GM21576 (cell line): ENCODE data around the gene CCNB2.
"Not testable (repeated sequence)": the region's sequence is repeated elsewhere in the genome, so short reads cannot be mapped to it uniquely, and the experiment has no call there.

ENCODE experiments used
- ATAC-seq: cut with Tn5 transposase; IDR thresholded peaks from one replicate; pipeline ENCODE4 v1.9.1; 2021; ENCODE audit warnings: mild to moderate bottlenecking, moderate library complexity; ENCODE audit not compliant: unreplicated experiment

CCNB2 gene

DNA sequence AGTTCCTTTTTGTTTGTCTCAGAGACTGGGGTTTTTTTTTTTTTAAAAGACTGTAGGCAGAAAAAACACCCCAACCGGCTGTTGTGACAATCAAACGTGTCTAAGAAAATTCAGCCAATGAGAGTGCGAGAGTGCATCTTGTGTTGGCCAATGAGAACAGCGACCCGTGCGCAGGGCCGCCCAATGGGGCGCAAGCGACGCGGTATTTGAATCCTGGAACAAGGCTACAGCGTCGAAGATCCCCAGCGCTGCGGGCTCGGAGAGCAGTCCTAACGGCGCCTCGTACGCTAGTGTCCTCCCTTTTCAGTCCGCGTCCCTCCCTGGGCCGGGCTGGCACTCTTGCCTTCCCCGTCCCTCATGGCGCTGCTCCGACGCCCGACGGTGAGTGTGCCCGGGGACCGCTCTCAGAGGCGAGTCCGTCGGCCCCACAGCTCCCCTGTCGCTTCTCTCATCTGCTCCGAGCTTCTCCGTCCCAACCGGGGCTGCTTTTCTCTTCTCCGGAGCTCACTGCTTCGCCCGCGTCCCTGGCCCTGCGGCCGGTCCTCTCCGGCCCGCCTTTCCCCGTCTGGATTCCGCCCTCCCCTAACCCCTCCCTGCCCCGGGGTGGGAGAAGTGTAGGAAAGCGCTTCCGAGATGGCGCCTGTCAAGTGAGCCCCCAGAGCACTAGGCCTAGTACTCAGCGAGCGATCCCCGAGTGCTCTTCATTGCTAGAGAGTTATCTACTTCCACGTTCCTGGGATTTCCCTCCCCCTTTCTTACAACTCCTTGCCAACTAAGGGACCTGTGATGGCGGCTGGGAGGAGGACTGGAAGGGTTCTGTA, at the start of gene CCNB2:
Gene CCNB2, plus strand, starts transcription at position 235 of the 821 bp plus-strand sequence. Its CDS starts 123 bp downstream, at position 358.
- peak; percentile 98 for ATAC-seq

DNA sequence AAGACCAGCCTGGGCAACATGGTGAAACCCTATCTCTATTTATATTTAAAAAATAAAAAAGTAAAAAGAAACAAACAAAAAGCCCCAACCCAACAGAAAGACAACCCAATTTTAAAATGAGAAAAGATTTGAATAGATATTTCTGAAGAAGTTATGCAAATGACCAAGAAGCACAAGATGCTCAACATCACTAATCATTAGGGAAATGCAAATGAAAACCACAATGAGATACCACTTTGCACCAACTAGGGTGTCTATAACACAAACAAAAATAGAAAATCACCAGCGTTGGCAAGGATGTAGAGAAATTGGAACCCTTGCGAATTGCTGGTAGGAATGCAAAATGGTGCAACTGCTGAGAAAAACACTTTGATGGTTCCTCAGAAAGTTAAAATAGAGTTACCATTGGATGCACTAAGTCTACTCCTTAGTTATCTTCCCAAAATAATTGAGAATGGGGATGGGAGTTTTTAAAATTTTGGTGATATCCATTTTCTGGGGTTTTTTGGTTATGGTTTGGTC, 45.8 kb upstream of the CCNB2 start:
- no peak for ATAC-seq

DNA sequence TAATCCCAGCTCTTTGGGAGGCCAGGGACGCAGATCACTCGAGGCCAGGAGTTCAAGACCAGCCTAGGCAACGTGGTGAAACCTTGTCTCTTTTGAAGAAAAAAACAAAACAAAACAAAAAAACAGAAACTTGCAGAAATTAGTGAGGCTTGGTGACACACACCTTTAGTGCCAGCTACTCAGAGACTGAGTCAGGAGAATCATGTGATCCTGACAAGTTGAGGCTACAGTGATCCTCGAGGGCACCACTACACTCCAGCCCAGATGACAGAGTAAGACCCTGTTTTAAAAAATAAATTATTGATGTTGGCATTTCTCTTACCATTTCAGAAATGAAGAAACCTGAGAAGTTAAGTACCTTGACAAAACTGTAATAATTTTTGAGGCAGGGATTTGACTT, 44.6 kb upstream of the CCNB2 start:
- ATAC-seq: no peak

GRCh38 chr15:59063042-59063441, 41.9 kb upstream of the CCNB2 start:
- ATAC-seq: no peak

- no peak for ATAC-seq
These were observed 35.5 kb upstream of the CCNB2 start for GRCh38 chr15:59069430-59069829.

DNA sequence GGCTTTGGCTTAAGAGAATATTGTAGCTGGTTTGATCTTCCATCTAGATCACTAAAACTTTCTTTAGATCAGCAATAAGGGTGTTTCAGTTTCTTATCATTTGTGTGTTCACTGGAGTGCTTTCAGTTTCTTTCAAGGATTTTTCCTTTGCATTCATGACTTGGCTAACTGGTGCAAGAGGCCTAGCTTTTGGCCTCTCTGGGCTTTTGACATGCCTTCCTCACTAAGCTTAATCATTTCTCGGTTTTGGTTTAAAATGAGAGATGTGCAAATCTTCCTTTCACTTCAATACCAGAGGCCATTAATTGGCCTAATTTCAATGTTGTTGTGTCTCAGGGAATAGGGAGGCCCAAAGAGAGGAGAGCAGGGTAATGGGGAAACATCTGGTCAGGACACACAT, 30.3 kb upstream of the CCNB2 start:
- ATAC-seq: no peak

GRCh38 chr15:59087731-59088130, 17.2 kb upstream of the CCNB2 start:
- no peak for ATAC-seq

- ATAC-seq: no peak
These were observed 10.9 kb upstream of the CCNB2 start for GRCh38 chr15:59094077-59094476.

DNA sequence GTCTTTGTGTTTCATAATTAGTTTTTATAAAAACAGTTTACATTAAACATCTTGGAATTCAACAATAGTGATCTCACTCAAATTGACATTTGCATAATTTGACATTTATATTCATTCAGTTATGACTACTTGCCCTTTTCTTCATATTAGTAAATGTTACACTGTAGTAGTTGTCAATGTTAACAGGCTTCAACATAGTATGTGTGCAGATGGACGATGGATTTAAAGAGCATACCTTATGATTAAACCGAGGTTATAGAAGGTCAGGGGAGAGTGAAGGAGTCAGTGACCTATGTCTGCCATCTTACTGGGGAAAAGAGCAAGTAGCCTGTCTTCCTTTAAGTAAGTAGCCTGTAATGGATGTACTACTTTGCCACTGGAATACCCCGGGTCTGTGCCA, 8.5 kb upstream of the CCNB2 start:
- ATAC-seq: no peak

- no peak for ATAC-seq
These were observed 5.7 kb upstream of the CCNB2 start for GRCh38 chr15:59099162-59099685.

- peak; percentile 34 for ATAC-seq
These were observed 389 bp upstream of the CCNB2 start for GRCh38 chr15:59104602-59104911.

- ATAC-seq: no peak
These were observed 908 bp downstream of the CCNB2 start for GRCh38 chr15:59105854-59106253.

- ATAC-seq: no peak
These were observed 6.3 kb downstream of the CCNB2 start for GRCh38 chr15:59111251-59111650.

GRCh38 chr15:59115047-59115446, 10.1 kb downstream of the CCNB2 start:
- ATAC-seq: no peak

GRCh38 chr15:59116141-59116540, 11.2 kb downstream of the CCNB2 start:
- no peak for ATAC-seq

DNA sequence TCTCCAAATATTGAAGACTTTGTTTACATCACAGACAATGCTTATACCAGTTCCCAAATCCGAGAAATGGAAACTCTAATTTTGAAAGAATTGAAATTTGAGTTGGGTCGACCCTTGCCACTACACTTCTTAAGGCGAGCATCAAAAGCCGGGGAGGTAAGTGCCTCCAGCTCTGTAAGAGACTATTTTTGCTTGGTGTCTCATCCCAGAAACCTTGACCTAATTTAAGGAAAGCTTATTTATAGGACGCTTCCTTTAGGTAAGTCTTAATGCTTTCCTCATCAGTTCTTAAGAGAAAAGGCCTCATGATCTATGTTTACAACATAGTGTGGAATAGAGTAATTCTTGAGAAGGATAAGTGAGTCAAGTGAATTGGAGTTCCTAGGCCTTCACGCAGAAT, 11.8 kb downstream of the CCNB2 start:
- no peak for ATAC-seq

DNA sequence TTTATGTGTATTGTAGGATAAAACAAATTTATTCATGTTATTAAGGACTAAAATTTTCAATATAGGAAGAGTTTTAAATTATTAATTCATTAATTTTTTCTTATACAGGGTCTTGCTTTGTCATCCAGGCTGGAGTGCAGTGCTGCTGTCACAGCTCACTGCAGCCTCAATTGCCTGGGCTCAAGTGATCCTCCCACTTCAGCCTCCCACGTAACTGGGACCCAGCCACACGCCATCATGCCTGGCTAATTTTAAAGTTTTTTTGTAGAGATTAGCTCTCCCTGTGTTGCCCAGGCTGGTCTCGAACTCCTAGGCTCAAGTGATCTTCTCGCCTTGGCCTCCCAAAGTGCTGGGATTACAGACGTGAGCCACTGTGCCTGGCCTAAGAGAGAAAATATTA, 14.7 kb downstream of the CCNB2 start:
- ATAC-seq: no peak

DNA sequence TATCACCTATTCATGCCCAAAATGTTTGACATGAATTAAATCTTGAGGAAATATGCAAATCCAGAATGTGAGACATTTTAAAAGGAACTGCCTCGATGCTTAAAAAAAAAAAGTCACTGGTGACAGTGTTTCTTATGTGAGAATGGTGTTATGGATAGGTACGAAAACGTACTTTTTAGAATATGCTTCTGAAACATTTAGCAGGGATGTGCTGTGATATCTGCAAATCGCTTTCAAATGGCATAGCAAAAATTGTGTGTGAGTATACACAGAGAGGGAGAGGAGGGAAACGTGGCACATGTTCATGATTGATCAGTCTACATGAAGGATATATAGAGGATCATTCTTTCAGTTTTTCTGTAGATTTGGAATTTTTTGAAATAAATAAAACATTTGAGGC, 16.0 kb downstream of the CCNB2 start:
- ATAC-seq: no peak

- ATAC-seq: no peak
These were observed 19.3 kb downstream of the CCNB2 start for GRCh38 chr15:59124261-59124660.

- ATAC-seq: not testable (repeated sequence)
These were observed 20.7 kb downstream of the CCNB2 start for GRCh38 chr15:59125683-59126082.

DNA sequence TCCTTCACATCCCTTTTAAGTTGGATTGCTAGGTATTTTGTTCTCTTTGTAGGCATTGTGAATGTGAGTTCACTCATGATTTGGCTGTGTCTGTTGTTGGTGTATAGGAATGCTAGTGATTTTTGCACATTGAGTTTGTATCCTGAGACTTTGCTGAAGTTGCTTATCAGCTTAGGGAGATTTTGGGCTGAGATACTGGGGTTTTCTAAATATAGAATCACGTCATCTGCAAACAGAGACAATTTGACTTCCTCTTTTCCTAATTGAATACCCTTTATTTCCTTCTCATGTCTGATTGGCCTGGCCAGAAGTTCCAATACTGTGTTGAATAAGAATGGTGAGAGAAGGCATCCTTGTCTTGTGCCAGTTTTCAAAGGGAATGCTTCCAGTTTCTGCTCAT, 22.3 kb downstream of the CCNB2 start:
- ATAC-seq: not testable (repeated sequence)

DNA sequence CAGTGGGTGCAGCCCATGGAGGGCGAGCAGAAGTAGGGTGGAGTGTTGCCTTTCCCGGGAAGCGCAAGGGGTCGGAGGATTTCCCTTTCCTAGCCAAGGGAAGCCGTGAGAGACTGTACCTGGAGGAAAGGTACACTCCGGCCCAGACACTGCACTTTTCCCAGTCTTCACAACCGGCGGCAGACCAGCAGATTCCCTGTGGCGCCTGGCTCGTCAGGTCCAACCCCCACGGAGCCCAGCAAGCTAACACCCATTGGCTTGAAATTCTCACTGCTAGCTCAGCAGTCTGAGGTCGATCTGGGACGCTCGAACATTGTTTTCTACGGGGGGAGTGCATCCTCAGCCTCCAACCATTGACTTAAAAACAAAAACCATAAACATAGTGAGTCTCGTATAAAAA, 26.5 kb downstream of the CCNB2 start:
- ATAC-seq: no peak
